ENCODE results near the gene ITGA6. TPM values are rescaled to one million over a fixed set of nuclear protein-coding genes. Genes with fewer than 3 reads are reported as not detected.
"Not testable (repeated sequence)": the region's sequence is repeated elsewhere in the genome, so short reads cannot be mapped to it uniquely, and the experiment has no call there.

Gene ITGA6
- total RNA-seq, 2 donors from 2014 or later = 90.0 to 210 TPM

DNA sequence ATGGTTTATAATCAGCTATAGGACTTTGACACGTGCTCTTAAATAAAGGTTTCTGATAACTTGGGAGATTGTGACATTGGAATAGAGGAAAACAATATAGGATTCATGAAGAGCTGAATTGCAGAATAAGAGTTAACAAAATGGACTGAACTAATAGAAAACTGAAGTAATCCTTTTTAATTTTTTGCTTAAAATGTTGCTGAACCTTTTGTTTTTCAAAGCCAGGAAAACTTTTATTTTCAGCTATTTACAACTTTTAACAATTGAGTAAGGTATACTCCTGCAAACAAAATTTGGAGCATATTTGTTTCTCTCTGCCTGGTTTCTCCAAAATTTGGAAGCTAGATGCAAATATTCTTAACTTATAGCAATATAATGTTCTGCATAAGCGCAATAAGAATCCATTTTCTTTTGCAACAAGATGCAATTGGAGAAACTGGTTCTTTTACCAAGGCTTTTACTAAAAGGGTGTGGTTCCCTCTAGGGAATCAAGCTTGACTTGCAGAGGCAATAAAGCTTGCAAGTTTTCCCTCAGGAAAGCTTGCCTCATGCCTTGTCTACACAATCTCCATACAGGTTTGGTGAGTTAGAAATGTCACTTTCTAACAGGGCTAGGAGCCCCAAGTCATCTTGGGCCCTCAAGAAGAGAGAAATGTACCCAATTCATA, 118.2 kb downstream of the ITGA6 start:
- Histone ChIP-seq H3K4me3 (no peak overlapping the region), H3K9me3 (no peaks in the 10 kb centered on the region), H3K27me3 (no peaks in the 10 kb centered on the region), H3K36me3 (replicated peaks in 1 of 2; ENCODE audit: insufficient read depth in 1 of 2, low read depth in 2 of 2) (no peaks in the 10 kb centered on the region), H3K27ac (no peak overlapping the region), H3K4me1 (no peaks in the 10 kb centered on the region)
- WGBS, 2 donors = 88 to 91% methylated on average over 2 of the region's 2 CpGs
- DNase-seq (no peak), ATAC-seq (no peak)
- intact Hi-C loops (cut with DNase I) = no loop called here
- no peak for TF ChIP-seq POLR2A (IDR thresholded peaks at IDR 0.05)
- TF ChIP-seq, protein P1, sequence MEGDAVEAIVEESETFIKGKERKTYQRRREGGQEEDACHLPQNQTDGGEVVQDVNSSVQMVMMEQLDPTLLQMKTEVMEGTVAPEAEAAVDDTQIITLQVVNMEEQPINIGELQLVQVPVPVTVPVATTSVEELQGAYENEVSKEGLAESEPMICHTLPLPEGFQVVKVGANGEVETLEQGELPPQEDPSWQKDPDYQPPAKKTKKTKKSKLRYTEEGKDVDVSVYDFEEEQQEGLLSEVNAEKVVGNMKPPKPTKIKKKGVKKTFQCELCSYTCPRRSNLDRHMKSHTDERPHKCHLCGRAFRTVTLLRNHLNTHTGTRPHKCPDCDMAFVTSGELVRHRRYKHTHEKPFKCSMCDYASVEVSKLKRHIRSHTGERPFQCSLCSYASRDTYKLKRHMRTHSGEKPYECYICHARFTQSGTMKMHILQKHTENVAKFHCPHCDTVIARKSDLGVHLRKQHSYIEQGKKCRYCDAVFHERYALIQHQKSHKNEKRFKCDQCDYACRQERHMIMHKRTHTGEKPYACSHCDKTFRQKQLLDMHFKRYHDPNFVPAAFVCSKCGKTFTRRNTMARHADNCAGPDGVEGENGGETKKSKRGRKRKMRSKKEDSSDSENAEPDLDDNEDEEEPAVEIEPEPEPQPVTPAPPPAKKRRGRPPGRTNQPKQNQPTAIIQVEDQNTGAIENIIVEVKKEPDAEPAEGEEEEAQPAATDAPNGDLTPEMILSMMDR (IDR thresholded peaks at IDR 0.05) = no peak

DNA sequence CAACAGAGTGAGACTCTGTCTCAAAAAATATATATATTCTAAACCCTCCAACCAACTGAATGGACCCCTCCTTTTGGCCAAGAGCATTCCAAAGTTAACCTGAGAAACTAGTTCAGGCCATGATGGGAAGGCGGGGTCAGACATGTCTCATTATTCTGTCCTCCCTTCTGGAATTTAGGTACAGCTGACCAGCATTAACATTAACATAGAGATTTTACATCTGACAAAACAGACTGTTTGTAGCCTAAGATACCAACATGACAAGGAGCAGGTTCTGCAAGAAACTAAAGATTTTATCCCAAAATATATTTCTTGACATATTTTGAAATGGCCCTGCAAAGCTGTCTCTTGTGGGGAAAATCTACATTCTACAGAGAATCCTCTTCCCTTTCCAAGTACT, 121.7 kb downstream of the ITGA6 start:
- intact Hi-C loops (cut with DNase I) = no loop called here
- no peak for TF ChIP-seq POLR2A (IDR thresholded peaks at IDR 0.05)
- TF ChIP-seq, protein P1 (IDR thresholded peaks at IDR 0.05) = no peak
- no peak for ATAC-seq

DNA sequence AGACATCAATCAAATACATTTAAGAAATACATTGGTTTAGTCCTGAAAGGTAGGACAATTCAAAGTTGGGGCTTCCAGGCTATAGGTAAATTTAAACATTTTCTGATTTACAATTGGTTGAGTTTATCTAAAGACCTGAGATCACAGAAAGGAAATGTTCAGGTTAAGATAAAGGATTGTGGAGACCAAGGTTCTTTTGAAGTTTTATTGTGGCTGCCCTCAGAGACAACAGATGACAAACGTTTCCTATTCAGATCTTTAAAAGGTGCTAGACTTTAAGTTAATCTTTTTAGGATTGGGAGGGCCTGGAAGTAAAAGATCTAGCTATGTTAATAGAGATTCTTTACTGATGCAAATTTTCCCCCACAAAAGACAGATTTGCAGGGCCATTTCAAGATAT, 122.4 kb downstream of the ITGA6 start:
- intact Hi-C loops (cut with DNase I); H3K36me3 ChIP-seq (replicated peaks in 1 of 2; ENCODE audit: insufficient read depth in 1 of 2, low read depth in 2 of 2); ATAC-seq; H3K9me3 ChIP-seq; H3K4me1 ChIP-seq; H3K4me3 ChIP-seq; H3K27ac ChIP-seq; DNase-seq; H3K27me3 ChIP-seq: not testable (repeated sequence)
- WGBS, 2 donors = 47 to 63% methylated on average over 1 of the region's 1 CpG

More for the DNA sequence above, 121.7 kb downstream of the ITGA6 start:
- no peaks in the 10 kb centered on the region for H3K27me3 ChIP-seq
- DNase-seq = no peak
- no peak overlapping the region for H3K4me3 ChIP-seq
- no peaks in the 10 kb centered on the region for H3K4me1 ChIP-seq
- WGBS, 2 donors = 100% methylated on average over 1 of the region's 1 CpG
- H3K27ac ChIP-seq = no peak overlapping the region
- no peaks in the 10 kb centered on the region for H3K9me3 ChIP-seq
- no peaks in the 10 kb centered on the region for H3K36me3 ChIP-seq (replicated peaks in 1 of 2; ENCODE audit: insufficient read depth in 1 of 2, low read depth in 2 of 2)

DNA sequence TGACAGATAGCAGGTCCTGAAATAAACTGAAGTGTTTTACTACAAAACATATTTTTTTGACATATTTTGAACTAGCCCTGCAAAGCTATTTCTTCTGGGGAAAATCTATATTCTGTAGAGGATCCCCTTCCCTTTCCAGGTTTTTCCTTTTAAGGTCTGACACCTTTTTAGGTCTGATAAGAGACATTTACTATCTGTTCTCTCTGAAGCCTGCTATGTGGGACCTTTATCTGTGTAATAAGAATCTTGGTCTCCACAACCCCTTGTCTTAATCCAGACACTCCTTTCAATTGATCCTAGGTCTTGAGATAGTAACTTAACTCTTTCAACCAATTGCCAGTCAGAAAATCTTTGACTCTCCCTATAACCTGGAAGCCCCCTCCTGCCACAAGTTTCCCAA, 123.0 kb downstream of the ITGA6 start:
- intact Hi-C loops (cut with DNase I) = no loop called here
- DNase-seq = no peak
- no peak for ATAC-seq

DNA sequence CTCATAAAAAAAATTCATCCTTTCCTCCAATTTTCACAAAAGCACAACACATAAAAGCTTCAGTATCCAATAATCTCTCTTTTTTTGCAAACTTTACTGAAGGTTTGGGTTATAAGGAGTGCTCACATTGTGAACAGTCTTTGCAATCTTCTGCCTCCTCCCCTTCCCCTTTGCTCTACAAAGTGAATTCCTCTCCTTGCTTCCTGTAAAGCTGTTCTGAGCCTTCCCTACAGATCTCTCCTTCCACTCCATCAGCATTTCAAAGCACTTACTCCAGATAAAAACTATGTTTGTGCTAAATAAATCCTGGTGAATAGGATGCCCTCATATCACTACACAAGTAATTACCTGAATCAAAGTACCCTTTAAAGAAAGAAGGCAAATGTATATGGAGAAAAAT, 123.9 kb downstream of the ITGA6 start:
- DNase-seq (no peak), ATAC-seq (no peak)
- H3K27me3 ChIP-seq = no peaks in the 10 kb centered on the region
- H3K4me1 ChIP-seq = no peaks in the 10 kb centered on the region
- H3K36me3 ChIP-seq (replicated peaks in 1 of 2; ENCODE audit: insufficient read depth in 1 of 2, low read depth in 2 of 2) = no peaks in the 10 kb centered on the region
- intact Hi-C loops (cut with DNase I) = no loop called here
- no peaks in the 10 kb centered on the region for H3K9me3 ChIP-seq
- no peak overlapping the region for H3K4me3 ChIP-seq
- TF ChIP-seq, protein P1 (IDR thresholded peaks at IDR 0.05) = no peak
- no peak for TF ChIP-seq POLR2A (IDR thresholded peaks at IDR 0.05)
- H3K27ac ChIP-seq = no peak overlapping the region

More for the DNA sequence above, 123.0 kb downstream of the ITGA6 start:
- Histone ChIP-seq H3K36me3 (replicated peaks in 1 of 2; ENCODE audit: insufficient read depth in 1 of 2, low read depth in 2 of 2) (no peaks in the 10 kb centered on the region), H3K9me3 (no peaks in the 10 kb centered on the region), H3K27me3 (no peaks in the 10 kb centered on the region), H3K4me1 (no peaks in the 10 kb centered on the region), H3K4me3 (no peak overlapping the region), H3K27ac (no peak overlapping the region)
- TF ChIP-seq POLR2A (IDR thresholded peaks at IDR 0.05) = no peak
- TF ChIP-seq, protein P1 (IDR thresholded peaks at IDR 0.05) = no peak

Measured in body of pancreas (tissue), 4 donors.